Lung (tissue), 12 donors: ENCODE data around the gene NCS1. TPM values are rescaled to one million over a fixed set of nuclear protein-coding genes. Genes with fewer than 3 reads are reported as not detected.

Experiments
- ATAC-seq: fragments of 200-7000 bp; cut with Tn5 transposase; one replicate; pipeline ENCODE4 v1.9.1; 2020; ENCODE audit warnings: moderate number of reproducible peaks; ENCODE audit not compliant: insufficient read depth, low FRiP score
- DNase-seq, 3 donors: peaks; one replicate each; pipeline ENCODE4 v3.0.0-alpha.2; 2013 to 2017
- H3K27ac ChIP-seq, 2 donors: one replicate each; pipeline ENCODE4 v1.5.1; 2013; ENCODE audit warnings: mild to moderate bottlenecking in 2 of 2, moderate library complexity in 2 of 2, control low read depth in 1 of 2, inconsistent platforms in 1 of 2, low read depth in 1 of 2, low read length in 1 of 2
- H3K27me3 ChIP-seq, 3 donors: one replicate each; pipeline ENCODE4 v1.5.1; 2013; ENCODE audit warnings: low read length in 2 of 3; ENCODE audit not compliant: control insufficient read depth in 3 of 3, insufficient read depth in 3 of 3
- H3K36me3 ChIP-seq, 4 donors: one replicate each; pipeline ENCODE4 v1.5.1; 2013; ENCODE audit warnings: low read length in 4 of 4, mild to moderate bottlenecking in 1 of 4, moderate library complexity in 1 of 4; ENCODE audit not compliant: control insufficient read depth in 4 of 4, insufficient read depth in 4 of 4
- H3K4me1 ChIP-seq, 5 donors: one replicate each; pipeline ENCODE4 v1.5.1; 2013; ENCODE audit warnings: low read length in 5 of 5, mild to moderate bottlenecking in 2 of 5, moderate library complexity in 1 of 5; ENCODE audit not compliant: control insufficient read depth in 5 of 5, insufficient read depth in 5 of 5
- H3K4me3 ChIP-seq: one replicate; pipeline ENCODE4 v1.5.1; 2013; ENCODE audit warnings: mild to moderate bottlenecking, control low read depth, moderate library complexity
- H3K9ac ChIP-seq, 2 donors: one replicate each; pipeline ENCODE4 v1.5.1; 2013; ENCODE audit warnings: low read length in 2 of 2, control low read depth in 1 of 2; ENCODE audit not compliant: insufficient read depth in 1 of 2
- H3K9me3 ChIP-seq, 4 donors: one replicate each; pipeline ENCODE4 v1.5.1; 2013; ENCODE audit warnings: low read length in 3 of 4, mild to moderate bottlenecking in 1 of 4, moderate library complexity in 1 of 4; ENCODE audit not compliant: control insufficient read depth in 4 of 4, insufficient read depth in 3 of 4
- WGBS, 2 donors: extraction: QIAGEN DNeasy Blood & Tissue Kit; methylation state at CpG; one replicate each; pipeline ENCODE4 v1.1.7; 2013; 5-methylcytosine and 5-hydroxymethylcytosine counted together
- polyA plus RNA-seq, 2 donors: library from polyadenylated mRNA; stranded (reverse); fragments of 200-250 nt; gene quantifications; one replicate each; pipeline ENCODE4 v1.2.1, GENCODE V29; 2013
- total RNA-seq, 2 donors: library from RNA; depleted of rRNA in 1 of 2; stranded (reverse); fragments of >200 nt in 1 of 2; gene quantifications; one replicate each; pipeline ENCODE4 v1.2.1, GENCODE V29; 2014 to 2021
- TF ChIP-seq, protein P1 (sequence below): IDR thresholded peaks from 2 replicates; pipeline ENCODE4 v1.5.1; 2012; ENCODE audit warnings: mild to moderate bottlenecking; ENCODE audit errors: control extremely low read depth, extremely low read depth
- donor health status: control.
- donor health status: control.
- donor health status: Bipolar disorder and iron deficiency.
- donor health status: healthy.
- donor health status: DM: yes; HTN: yes; CAD: no.

NCS1 gene
- total and polyA plus RNA-seq, 4 donors: 5.8 to 27.5 (median 6.5) TPM

DNA sequence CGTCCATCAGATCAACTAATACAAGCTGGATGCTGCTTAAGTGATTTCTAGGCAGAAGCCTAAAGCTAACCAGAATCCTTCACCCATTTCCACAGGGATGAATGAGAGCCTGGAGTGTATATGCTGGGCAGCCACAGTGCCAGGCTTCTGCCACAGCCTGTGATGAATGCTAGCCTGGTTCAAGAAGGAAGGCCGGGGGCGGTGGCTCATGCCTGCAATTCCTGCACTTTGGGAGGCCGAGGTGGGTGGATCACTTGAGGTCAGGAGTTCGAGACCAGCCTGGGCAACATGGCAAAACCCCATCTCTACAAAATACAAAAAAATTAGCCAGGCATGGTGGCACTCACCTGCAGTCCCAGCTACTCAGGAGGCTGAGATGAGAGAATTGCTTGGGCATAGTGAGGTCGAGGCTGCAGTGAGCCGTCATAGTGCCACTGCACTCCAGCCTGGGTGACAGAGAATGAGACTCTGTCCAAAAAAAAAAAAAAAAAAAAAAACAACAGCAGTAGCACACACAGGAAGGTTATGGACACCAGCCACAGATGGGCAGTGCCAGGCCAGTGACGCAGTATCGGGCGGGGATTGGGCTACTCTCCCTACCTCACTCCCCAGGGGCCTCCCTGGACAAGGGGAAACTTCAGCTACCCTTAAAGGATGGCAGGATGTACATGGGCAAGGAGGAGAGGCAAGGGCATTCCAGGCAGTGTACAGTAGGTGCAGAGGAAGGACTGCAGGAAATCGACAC lies 70.2 kb downstream of the NCS1 start:
- no peak overlapping the region for H3K27ac ChIP-seq
- no peak overlapping the region for H3K4me3 ChIP-seq
- peaks cover 0 to 2% (median 0%) of the 10 kb centered on the region in 4 donors for H3K9me3 ChIP-seq
- H3K9ac ChIP-seq: no peak overlapping the region
- no peak for ATAC-seq
- TF ChIP-seq, protein P1, sequence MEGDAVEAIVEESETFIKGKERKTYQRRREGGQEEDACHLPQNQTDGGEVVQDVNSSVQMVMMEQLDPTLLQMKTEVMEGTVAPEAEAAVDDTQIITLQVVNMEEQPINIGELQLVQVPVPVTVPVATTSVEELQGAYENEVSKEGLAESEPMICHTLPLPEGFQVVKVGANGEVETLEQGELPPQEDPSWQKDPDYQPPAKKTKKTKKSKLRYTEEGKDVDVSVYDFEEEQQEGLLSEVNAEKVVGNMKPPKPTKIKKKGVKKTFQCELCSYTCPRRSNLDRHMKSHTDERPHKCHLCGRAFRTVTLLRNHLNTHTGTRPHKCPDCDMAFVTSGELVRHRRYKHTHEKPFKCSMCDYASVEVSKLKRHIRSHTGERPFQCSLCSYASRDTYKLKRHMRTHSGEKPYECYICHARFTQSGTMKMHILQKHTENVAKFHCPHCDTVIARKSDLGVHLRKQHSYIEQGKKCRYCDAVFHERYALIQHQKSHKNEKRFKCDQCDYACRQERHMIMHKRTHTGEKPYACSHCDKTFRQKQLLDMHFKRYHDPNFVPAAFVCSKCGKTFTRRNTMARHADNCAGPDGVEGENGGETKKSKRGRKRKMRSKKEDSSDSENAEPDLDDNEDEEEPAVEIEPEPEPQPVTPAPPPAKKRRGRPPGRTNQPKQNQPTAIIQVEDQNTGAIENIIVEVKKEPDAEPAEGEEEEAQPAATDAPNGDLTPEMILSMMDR: no peak
- no peak for DNase-seq
- peaks cover 0 to 3% (median 0%) of the 10 kb centered on the region in 5 donors for H3K4me1 ChIP-seq
- 85 to 90% methylated on average over 11 of the region's 11 CpGs for WGBS, 2 donors
- H3K27me3 ChIP-seq: no peaks in the 10 kb centered on the region
- no peaks in the 10 kb centered on the region for H3K36me3 ChIP-seq

DNA sequence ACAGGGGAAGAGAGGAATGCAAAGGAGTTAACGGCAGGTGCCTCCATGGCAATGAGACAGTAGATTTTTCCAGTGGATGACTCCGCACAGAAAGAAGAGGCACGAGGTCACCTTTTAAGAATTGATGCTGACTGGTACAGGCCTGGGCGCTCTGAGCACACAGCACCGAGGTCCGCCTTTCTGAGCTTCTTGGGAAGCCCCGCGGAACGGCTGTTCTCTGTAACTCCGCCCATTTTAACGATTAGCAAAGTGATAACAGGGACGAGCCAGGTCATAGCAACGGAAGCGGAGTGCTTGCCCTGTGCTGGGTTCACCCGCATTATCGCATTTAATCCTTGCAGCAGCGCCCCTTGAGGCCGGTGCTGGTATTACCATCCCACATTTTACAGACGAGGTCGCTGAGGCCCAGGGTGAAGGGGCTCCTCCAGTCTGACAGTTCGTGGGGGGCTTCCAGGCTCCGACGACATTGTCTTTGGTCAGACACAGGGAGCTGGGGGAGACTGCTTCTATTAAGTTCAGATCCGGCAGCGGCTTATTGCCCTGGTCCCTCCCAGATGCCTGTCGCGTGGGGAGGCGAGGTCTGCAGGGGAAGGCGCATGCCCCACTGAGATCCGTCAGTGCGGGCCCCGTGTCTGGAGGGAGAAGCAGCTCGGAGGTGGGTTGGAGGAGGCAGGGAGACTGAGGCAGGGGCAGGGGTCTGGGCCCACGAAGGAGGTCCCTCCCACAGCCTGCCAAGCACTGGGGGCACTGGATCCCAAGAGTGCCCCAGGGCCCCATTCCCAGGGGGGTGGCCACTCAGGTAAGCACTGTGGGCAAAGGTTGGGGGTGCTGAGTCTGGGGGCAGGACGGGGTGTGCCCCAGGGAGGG lies 71.0 kb downstream of the NCS1 start:
- H3K9me3 ChIP-seq: peaks cover 0 to 2% (median 0%) of the 10 kb centered on the region in 4 donors
- H3K9ac ChIP-seq: no peak overlapping the region
- no peak overlapping the region for H3K4me3 ChIP-seq
- H3K27ac ChIP-seq: no peak overlapping the region
- H3K4me1 ChIP-seq: peaks cover 0 to 3% (median 0%) of the 10 kb centered on the region in 5 donors
- TF ChIP-seq, protein P1: peak; percentile 60
- WGBS, 2 donors: 27 to 33% methylated on average over 35 of the region's 35 CpGs
- ATAC-seq (peak; percentile 42), DNase-seq (peak; percentile 64 to 72 (median 65))
- no peaks in the 10 kb centered on the region for H3K36me3 ChIP-seq
- no peaks in the 10 kb centered on the region for H3K27me3 ChIP-seq

DNA sequence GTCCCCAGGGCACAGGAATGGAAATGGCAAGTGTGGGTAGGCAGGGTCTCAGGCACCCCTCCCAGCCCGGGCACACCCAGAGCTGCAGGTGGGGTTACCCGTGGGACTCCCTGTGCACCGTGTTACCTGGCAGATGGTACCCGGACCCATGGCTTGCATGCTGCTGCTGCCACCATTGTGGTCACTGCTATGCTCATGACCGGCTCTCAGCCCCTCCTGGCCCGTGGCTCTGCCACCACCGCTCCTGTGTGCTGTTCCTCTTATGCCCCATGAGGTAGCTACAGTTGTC lies 71.6 kb downstream of the NCS1 start:
- no peak for ATAC-seq
- no peak overlapping the region for H3K9ac ChIP-seq
- no peak for DNase-seq
- peaks cover 0 to 3% (median 0%) of the 10 kb centered on the region in 5 donors for H3K4me1 ChIP-seq
- no peak overlapping the region for H3K4me3 ChIP-seq
- no peaks in the 10 kb centered on the region for H3K36me3 ChIP-seq
- no peaks in the 10 kb centered on the region for H3K27me3 ChIP-seq
- H3K27ac ChIP-seq: no peak overlapping the region
- TF ChIP-seq, protein P1: no peak
- WGBS, 2 donors: 87 to 88% methylated on average over 7 of the region's 7 CpGs
- peaks cover 0 to 2% (median 0%) of the 10 kb centered on the region in 4 donors for H3K9me3 ChIP-seq
